ENCODE data around the gene TBC1D22A.

Gene TBC1D22A

GRCh38 chr22:46914481-46914880, 152.0 kb downstream of the TBC1D22A start:
- DNase-seq = no peak

- no peak for DNase-seq
Observed at GRCh38 chr22:46914916-46915894, 152.8 kb downstream of the TBC1D22A start.

GRCh38 chr22:46915950-46916730, 153.7 kb downstream of the TBC1D22A start:
- no peak for DNase-seq

- DNase-seq = no peak
Observed at GRCh38 chr22:46916886-46917770, 154.7 kb downstream of the TBC1D22A start.

- no peak for DNase-seq
Observed at GRCh38 chr22:46917771-46918101, 155.3 kb downstream of the TBC1D22A start.

GRCh38 chr22:46918197-46918596, 155.7 kb downstream of the TBC1D22A start:
- DNase-seq = no peak

GRCh38 chr22:46922037-46922436, 159.6 kb downstream of the TBC1D22A start:
- no peak for DNase-seq

GRCh38 chr22:46923394-46923793, 160.9 kb downstream of the TBC1D22A start:
- no peak for DNase-seq

GRCh38 chr22:46925818-46926217, 163.4 kb downstream of the TBC1D22A start:
- DNase-seq = no peak

- no peak for DNase-seq
Observed at GRCh38 chr22:46929046-46929709, 166.7 kb downstream of the TBC1D22A start.

- DNase-seq = no peak
Observed at GRCh38 chr22:46929710-46930204, 167.3 kb downstream of the TBC1D22A start.

GRCh38 chr22:46931414-46931813, 169.0 kb downstream of the TBC1D22A start:
- DNase-seq = no peak

GRCh38 chr22:46931881-46932280, 169.4 kb downstream of the TBC1D22A start:
- no peak for DNase-seq

- DNase-seq = no peak
Observed at GRCh38 chr22:46933040-46933930, 170.8 kb downstream of the TBC1D22A start.

GRCh38 chr22:46934172-46934745, 171.8 kb downstream of the TBC1D22A start:
- no peak for DNase-seq

GRCh38 chr22:46934746-46935491, 172.5 kb downstream of the TBC1D22A start:
- no peak for DNase-seq

GRCh38 chr22:46935506-46936377, 173.3 kb downstream of the TBC1D22A start:
- DNase-seq = no peak

GRCh38 chr22:46936378-46936903, 174.0 kb downstream of the TBC1D22A start:
- no peak for DNase-seq

GRCh38 chr22:46937185-46937584, 174.7 kb downstream of the TBC1D22A start:
- no peak for DNase-seq
